ENCODE data around the gene NOVA2.

Gene NOVA2

GRCh38 chr19:45959517-45960025 is 14.1 kb downstream of the NOVA2 start:
- DNase-seq: no peak

GRCh38 chr19:45958769-45959516 is 14.7 kb downstream of the NOVA2 start:
- DNase-seq: no peak

GRCh38 chr19:45958320-45958719 is 15.3 kb downstream of the NOVA2 start:
- no peak for DNase-seq

DNA sequence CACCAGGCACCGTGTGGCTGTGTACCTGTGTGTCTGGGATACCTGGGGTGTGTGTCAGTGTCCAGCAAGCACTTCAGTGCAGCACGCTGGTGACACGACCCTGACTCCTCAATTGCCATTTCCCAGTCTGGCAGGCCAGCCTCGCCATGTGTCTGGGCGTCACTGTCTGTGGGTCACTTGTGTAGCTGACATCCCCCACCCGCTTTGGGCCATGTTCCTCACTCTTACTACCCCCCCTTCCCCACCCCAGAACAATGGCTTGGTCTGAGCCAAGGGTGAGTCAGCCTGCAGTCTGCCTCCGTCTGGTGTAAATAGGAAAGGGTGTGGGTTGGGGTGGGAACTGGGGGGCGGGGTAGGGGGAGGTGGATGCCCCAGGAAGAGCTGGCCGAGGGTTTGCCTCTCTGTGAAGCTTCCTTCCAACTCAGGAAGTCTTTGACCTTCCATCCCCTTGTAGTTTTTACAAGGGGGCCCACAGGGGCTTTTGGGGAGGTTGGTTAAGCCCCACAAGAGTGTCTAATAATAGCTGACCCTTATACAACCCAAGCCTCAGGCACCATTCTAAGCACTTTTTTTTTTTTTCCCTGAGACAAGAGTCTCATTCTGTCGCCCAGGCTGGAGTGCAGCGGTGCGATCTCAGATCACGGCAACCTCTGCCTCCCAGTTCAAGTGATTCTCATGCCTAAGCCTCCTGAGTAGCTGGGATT is 17.6 kb downstream of the NOVA2 start:
- DNase-seq: no peak

GRCh38 chr19:45954156-45954555 is 19.5 kb downstream of the NOVA2 start:
- DNase-seq: no peak

GRCh38 chr19:45953676-45954075 is 20.0 kb downstream of the NOVA2 start:
- no peak for DNase-seq

DNA sequence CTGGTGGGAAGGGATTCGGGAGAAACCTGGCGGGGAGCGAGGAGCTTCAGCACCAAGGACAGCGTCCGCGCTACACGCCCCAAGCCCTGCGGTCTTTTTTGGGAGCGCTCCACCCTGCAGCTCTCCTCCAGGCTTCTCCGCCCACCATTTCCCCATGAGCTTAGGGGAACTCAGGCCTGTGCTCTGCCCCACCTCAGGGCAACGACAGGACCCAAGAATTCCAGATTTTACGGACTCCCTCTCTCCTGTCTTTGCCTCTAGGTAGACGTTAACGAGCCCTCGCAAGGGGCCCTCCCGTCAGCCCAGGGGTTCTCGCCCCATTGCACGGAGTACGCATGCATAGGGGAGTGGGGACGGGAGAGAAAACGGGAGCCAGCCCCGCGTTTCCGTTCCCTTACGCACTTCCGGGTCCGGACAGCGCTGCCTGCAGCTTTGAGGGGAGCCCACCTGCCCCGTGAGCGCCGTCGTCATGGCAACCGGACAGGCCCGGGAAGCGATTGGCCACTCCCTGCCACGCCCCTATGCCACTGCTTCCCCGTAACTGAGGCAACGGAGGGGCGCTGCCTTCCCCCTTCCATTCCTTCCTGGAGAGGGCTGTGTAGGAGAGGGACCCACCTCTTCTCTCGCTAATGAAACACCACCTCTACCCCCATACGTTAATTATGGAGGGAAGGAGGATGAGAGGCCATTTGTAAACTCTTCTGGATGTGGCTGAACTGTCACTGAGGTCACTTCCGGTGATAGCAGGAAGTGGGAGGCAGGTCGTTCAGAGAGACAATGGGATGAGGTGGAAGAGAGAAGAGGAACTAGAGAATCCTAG is 20.8 kb downstream of the NOVA2 start:
- DNase-seq: peak; percentile 55 to 81 (median 63)

DNA sequence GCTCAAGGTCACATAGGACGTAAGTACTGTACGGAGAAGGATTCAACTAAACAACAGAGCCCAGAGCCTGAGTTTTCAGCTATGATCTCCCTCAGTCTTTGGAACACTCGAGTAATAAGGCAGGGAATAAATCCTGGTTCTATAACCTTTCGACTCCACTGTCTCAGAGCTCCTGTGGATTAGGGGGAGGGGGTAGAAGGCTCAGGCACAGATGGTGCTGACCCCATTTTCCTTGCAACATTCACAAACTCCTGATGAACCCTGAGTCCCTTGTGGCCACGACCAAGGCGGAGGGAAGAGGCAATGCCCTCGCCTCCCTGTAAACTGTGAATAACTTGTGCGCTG is 21.4 kb downstream of the NOVA2 start:
- no peak for DNase-seq

GRCh38 chr19:45947926-45948325 is 25.7 kb downstream of the NOVA2 start:
- no peak for DNase-seq

GRCh38 chr19:45940515-45940805 is 33.2 kb downstream of the NOVA2 start:
- no peak for DNase-seq

DNA sequence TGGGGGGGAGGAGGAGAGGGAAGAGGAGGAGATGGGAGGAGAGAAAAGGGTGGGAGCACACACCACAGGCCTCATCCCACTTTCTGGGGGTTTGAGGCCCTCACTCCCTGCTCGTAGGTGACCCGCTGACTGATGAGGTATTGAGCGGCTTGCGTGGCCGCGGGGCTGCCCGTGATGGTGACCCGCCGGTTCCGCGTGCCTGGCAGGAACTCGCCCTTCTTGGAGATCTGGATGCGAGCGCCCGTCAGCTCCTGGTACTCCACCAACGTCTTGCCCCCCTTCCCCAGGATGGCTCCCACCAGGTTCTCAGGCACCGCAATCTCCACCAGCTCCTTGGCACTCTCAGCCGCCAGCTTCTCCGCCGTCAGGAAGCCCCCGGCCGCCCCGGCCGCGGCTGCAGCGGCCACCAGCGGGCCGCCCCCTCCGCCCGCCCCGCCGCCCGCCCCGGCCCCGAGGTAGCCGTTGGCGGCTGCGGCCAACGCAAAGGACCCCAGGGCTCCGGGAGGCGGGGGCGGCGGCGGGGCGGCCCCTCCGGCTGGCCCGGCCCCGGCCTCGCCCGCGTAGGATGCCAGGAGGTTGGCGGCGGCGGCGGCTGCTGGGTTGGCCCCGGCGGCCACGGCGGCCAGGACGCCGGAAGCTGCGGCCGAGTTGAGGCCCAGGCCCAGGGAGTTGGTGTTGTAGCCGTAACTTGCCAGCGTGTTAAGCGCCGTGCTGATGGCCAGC is 33.7 kb downstream of the NOVA2 start:
- no peak for DNase-seq

DNA sequence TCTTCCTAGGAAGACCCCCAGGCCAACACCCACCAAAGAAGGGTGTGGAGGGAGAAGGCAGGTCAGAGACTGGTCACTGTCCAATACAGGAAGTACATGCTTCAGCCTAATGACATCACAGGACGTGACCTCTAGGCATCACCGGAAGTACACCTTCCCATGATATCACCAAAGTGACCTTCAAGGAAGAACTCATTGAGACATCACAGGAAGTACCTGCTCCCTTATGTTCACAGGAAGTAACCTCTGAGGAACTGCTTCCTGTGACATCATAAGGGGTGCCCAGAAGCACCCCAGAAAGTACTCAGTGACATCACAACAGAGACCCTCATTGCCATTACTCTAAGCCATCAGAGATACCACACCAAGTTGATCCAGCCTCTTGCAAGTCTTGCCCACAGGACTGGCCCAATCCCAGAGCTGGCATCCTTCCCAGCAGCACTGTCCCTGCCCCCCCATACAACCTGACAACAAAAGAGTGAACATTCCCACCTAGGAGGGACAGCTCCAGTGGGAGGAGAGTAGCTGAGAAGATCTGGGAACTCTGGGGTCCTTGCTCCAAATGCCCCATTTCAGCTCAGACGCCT is 34.8 kb downstream of the NOVA2 start:
- DNase-seq: no peak

GRCh38 chr19:45935267-45935666 is 38.4 kb downstream of the NOVA2 start:
- no peak for DNase-seq

GRCh38 chr19:45934551-45935230 is 39.0 kb downstream of the NOVA2 start:
- DNase-seq: no peak

DNA sequence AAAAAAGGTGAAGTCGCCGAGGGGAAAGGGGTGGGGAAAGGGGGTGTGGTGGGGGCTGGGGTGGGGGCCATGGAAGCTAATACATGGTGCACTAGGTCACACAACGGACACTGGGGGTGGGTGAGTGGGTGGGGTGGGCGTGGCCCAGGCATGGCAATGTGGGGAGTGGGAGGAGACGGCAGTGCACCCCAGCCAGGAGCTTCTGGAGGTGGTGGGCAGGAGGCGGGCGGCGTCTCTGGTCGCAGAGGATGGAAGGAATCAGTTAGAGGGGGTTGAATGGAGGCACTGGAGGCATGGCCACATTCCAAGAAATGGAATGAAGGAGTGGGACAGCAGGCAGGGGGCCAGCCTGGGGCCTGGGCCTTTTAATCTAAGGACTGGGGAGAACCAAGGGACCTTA is 39.9 kb downstream of the NOVA2 start:
- DNase-seq: no peak

DNA sequence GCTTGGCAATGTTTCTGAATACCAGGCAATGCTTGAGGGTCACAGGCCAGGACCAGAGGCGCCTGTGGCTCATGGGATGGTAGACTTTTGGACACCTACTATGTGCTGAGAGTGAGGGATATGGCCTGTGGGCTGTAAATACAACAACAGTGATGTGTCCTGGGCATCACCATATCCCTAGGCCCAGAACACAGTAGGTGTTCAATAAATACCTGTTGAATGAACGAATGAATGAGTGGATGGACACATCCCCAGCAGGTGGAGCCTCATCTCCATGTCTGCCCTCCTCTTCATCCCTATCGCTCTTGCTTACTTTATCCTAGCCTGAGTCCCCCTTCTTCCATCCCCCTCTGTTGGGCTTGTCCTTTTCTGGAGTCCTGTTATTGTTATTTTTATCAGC is 42.6 kb downstream of the NOVA2 start:
- DNase-seq: no peak

GRCh38 chr19:45929247-45929646 is 44.4 kb downstream of the NOVA2 start:
- no peak for DNase-seq

GRCh38 chr19:45927565-45928261 is 46.0 kb downstream of the NOVA2 start:
- DNase-seq: peak; percentile 92 to 94 (median 94)

- no peak for DNase-seq
These were observed 48.7 kb downstream of the NOVA2 start for GRCh38 chr19:45924891-45925447.

DNA sequence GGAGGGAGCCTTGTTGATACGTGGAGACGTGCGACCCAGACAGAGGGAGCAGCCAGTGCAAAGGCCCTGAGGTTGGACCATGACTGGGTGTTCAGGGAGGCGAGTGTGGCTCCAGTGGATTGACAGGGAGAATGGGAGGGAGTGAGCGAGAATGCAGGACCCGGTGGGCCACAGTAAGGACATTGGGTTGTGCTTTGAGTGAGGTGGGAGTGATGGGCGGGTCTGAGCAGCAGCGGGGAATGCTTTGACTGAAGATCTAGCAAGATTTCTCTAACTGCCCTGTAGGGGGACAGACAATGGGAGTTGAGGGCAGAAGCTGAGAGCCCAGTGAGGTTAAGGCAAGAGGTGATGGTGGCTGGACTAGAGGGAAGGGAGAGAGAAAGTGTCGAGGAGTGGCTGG is 51.4 kb downstream of the NOVA2 start:
- peak in 2 of 3 donors; percentile 13 to 17 for DNase-seq

DNA sequence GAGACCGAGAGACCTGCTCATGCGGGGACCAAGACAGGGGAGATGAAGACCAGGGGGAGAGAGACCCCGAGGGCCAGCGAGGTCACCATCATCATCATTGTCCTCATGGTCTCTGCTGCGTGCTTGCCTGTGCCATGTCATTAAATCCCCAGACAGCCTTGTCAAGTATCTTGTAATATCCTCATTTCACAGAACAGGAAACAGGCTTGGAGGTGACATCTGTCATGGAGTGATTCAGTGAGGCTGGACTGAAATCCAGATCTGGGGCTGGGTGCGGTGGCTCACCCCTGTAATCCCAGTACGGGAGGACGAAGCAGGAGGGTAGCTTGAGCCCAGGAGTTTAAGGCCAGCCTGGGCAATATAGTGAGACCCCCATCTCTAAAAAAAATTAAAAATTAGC is 53.2 kb downstream of the NOVA2 start:
- no peak for DNase-seq

All from suppressor macrophage treated with lipopolysaccharide for 1 hour (primary cell).